ENCODE results near the gene ZBTB46.
A peak's percentile ranks its signal among the peaks of the same experiment; 100 is the strongest.

ZBTB46 gene

GRCh38 chr20:63702751-63703470 lies 128.2 kb downstream of the ZBTB46 start:
- DNase-seq: no peak

DNA sequence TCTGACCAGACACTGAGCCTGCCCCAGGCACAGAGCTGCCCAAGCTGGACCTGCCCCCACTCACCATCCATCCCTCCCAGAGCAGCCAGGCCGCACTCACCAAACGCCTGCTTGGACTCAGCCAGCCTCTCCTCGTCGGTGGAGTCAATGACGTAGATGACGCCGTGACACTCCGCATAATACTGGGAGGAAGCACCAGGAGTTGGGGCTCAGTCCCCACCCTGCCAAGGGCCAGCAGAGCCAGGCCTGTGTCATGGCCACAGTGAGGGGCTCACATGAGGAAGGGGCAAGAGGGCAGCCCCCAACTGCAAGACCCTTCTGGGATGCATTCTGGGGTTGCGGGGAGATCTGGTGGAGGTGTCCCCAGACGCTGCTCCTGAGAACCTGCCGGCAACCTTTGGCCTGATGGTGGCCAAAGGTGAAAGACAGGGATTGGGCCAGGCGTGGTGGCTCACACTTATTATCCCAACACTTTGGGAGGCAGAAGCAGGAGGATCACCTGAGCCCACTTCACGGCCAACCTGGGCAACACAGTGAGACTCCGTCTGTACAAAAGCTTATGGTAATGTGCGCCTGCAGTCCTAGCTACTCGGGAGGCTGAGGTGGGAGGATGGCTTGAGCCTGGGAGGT lies 128.9 kb downstream of the ZBTB46 start:
- no peak for DNase-seq

- DNase-seq: no peak
Measured at GRCh38 chr20:63701329-63702035, 129.6 kb downstream of the ZBTB46 start.

DNA sequence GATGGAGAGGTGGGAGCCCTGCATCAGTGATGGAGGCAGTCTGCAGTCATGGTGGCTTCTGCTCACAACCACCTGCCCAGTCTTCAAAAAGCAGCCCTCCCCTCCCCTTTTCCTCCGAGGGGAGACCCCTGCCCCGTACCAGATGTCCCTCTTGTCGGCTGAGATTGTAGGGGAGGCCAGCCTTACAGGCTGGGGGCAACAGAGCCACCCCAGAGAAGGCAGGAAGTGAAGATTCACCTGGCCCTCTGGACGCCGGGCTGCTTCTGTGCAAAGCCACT lies 130.1 kb downstream of the ZBTB46 start:
- DNase-seq: no peak

- DNase-seq: no peak
Measured at GRCh38 chr20:63700199-63701050, 130.6 kb downstream of the ZBTB46 start.

DNA sequence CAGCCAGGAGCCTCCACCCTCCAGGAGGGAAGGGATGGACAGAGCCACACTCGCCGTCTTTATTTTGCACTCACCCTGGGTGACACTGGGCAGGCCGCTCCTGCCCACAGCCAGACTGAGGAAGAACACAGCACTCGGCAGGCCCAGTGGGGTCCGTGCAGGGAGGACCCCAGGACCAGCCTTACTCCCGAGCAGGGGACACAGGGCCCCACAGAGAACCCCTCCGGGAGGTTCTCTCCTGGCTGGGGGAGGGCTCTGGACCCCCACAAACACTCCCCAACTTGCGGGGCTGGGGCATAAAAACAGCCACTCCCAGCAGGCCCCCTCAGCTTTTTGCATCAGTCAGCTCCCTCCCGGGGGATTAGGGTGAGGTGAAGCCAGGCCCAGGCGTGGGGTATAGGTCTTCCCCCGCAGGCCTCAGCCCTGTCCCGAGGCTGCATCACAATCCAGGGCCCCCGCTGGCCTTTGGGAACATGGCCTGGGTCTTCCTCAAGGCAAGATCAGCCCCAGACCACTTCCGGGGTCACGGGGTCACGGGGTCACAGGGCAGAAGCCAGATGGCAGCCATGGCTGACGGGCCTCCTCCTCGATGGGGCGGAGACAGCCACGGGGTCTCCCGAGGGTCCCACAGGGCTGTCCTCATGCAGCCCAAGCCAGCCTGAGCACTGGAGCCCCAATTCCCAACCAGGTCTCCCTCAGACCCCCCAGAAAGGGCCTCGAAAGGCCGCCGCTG lies 131.4 kb downstream of the ZBTB46 start:
- DNase-seq: no peak

- DNase-seq: no peak
Measured at GRCh38 chr20:63698739-63699465, 132.2 kb downstream of the ZBTB46 start.

DNA sequence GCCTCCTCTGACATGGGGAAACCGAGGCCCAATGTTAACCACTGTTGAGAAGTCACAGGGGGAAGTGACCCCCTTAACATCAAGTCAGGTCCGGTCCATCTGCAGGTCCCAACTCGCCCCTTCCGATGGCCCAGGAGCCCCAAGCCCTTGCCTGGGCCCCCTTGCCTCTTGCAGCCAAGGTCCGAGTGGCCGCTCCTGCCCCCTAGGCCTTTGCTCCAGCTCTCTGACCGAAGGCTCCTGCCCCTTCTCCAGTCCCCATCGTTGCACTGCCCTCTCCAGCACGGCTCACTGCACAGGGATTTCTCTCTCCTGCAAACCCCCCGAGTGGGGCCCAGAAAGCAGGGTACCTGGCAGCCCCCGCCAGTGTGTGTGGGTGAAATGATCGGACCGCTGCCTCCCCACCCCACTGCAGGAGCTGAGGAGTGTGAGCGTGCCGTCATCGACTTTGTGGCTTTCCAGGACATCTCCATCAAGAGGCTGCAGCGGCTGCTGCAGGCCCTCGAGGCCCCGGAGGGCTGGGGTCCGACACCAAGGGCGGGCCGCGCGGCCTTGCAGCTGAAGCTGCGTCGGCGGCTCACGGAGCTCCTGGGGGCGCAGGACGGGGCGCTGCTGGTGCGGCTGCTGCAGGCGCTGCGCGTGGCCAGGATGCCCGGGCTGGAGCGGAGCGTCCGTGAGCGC lies 133.1 kb downstream of the ZBTB46 start:
- DNase-seq: no peak

DNA sequence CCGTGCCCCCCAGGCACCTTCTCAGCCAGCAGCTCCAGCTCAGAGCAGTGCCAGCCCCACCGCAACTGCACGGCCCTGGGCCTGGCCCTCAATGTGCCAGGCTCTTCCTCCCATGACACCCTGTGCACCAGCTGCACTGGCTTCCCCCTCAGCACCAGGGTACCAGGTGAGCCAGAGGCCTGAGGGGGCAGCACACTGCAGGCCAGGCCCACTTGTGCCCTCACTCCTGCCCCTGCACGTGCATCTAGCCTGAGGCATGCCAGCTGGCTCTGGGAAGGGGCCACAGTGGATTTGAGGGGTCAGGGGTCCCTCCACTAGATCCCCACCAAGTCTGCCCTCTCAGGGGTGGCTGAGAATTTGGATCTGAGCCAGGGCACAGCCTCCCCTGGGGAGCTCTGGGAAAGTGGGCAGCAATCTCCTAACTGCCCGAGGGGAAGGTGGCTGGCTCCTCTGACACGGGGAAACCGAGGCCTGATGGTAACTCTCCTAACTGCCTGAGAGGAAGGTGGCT lies 133.7 kb downstream of the ZBTB46 start:
- no peak for DNase-seq

- peak in 2 of 6 experiments; percentile 47 to 53 for DNase-seq
Measured at GRCh38 chr20:63696628-63697356, 134.3 kb downstream of the ZBTB46 start, which contains the start of gene TNFRSF6B. TSS of gene TNFRSF6B (plus strand) at chr20:63696652. CDS start at chr20:63696768, 116 bp downstream.

DNA sequence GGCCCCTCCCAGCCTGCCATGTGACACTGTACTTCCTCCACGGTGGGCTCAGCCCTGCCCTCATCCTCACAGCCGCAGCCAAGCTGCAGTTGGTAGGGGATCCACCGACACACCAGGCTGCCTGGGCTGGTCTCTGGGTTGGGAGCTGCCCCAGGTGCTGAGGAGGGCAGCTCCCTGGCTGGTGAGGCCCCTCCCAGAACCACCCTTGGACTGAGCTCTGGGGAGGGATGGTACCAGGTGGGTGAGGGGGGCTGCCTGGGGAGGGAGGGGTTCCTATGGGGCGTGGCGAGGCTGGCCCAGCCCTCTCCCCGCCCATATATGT lies 134.8 kb downstream of the ZBTB46 start:
- DNase-seq: peak in 4 of 6 experiments; percentile 12 to 43 (median 24)

- no peak for DNase-seq
Measured at GRCh38 chr20:63695424-63696305, 135.4 kb downstream of the ZBTB46 start.

DNA sequence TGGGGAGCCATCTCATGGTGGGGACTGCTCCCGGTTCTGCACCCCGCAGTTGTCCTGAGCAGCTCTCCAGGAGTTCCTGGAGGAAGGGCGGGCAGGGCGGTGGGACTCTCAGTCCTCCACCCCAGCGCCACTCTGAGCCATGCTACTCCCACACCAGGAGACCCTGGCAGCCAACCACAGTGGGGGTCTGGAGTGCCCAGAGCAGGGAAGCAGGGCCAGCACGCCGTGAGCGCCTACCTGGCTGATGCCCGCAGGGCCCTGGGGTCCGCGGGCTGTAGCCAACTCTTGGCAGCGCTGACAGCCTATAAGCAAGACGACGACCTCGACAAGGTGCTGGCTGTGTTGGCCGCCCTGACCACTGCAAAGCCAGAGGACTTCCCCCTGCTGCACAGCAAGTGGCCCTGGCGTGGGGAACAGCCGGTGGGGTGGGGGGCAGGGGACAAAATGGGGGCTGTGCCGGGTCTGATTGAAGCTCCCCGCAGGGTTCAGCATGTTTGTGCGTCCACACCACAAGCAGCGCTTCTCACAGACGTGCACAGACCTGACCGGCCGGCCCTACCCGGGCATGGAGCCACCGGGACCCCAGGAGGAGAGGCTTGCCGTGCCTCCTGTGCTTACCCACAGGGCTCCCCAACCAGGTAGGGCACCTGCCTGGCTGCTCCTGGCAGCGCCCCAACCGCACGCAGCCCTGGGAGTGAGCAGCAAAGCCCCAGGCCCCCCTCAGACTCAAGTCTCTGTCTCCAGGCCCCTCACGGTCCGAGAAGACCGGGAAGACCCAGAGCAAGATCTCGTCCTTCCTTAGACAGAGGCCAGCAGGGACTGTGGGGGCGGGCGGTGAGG lies 136.3 kb downstream of the ZBTB46 start:
- no peak for DNase-seq

GRCh38 chr20:63693733-63694583 lies 137.1 kb downstream of the ZBTB46 start:
- no peak for DNase-seq
